ENCODE measurements around the gene SIX5.

The SIX5 gene

GRCh38 chr19:45793876-45794275 lies 24.8 kb upstream of the SIX5 start:
- FAIRE-seq, result no peak
- no peak for DNase-seq (ENCODE audit: insufficient read length, low spot score)

GRCh38 chr19:45793178-45793564 lies 24.1 kb upstream of the SIX5 start:
- FAIRE-seq, result peak; percentile 59
- DNase-seq (ENCODE audit: insufficient read length, low spot score), result no peak

- DNase-seq (ENCODE audit: insufficient read length, low spot score) (peak; percentile 99), FAIRE-seq (peak; percentile 98)
These were observed 23.6 kb upstream of the SIX5 start, which contains the start of gene DMWD for GRCh38 chr19:45792470-45793177. Gene DMWD, minus strand, starts transcription at chr19:45792845. Its CDS starts 89 bp downstream, at chr19:45792756.

- no peak for DNase-seq (ENCODE audit: insufficient read length, low spot score)
- FAIRE-seq, result peak; percentile 69
These were observed 22.9 kb upstream of the SIX5 start for GRCh38 chr19:45791744-45792469.

GRCh38 chr19:45790942-45791341 lies 21.9 kb upstream of the SIX5 start:
- DNase-seq (ENCODE audit: insufficient read length, low spot score) (no peak), FAIRE-seq (peak; percentile 84)

GRCh38 chr19:45789035-45789786 lies 20.2 kb upstream of the SIX5 start:
- FAIRE-seq, result no peak
- DNase-seq (ENCODE audit: insufficient read length, low spot score), result no peak

GRCh38 chr19:45786533-45786894 lies 17.5 kb upstream of the SIX5 start:
- DNase-seq (ENCODE audit: insufficient read length, low spot score) (no peak), FAIRE-seq (no peak)

GRCh38 chr19:45785781-45786532 lies 16.9 kb upstream of the SIX5 start:
- DNase-seq (ENCODE audit: insufficient read length, low spot score) (no peak), FAIRE-seq (no peak)

GRCh38 chr19:45785097-45785496 lies 16.0 kb upstream of the SIX5 start:
- no peak for FAIRE-seq
- DNase-seq (ENCODE audit: insufficient read length, low spot score), result no peak

GRCh38 chr19:45784096-45784495 lies 15.0 kb upstream of the SIX5 start:
- DNase-seq (ENCODE audit: insufficient read length, low spot score) (no peak), FAIRE-seq (no peak)

- DNase-seq (ENCODE audit: insufficient read length, low spot score), result no peak
These were observed 14.1 kb upstream of the SIX5 start for GRCh38 chr19:45782820-45783785.

GRCh38 chr19:45782162-45782691 lies 13.2 kb upstream of the SIX5 start, which contains the start of gene DMPK:
Gene DMPK, minus strand, starts transcription at chr19:45782490. Its CDS starts 138 bp downstream, at chr19:45782352.
- FAIRE-seq, result no peak
- DNase-seq (ENCODE audit: insufficient read length, low spot score), result no peak

More at GRCh38 chr19:45782820-45783785, 14.1 kb upstream of the SIX5 start:
- no peak for FAIRE-seq

- FAIRE-seq, result no peak
- DNase-seq (ENCODE audit: insufficient read length, low spot score), result no peak
These were observed 12.4 kb upstream of the SIX5 start for GRCh38 chr19:45781214-45782161.

GRCh38 chr19:45780448-45781213 lies 11.6 kb upstream of the SIX5 start:
- no peak for FAIRE-seq
- DNase-seq (ENCODE audit: insufficient read length, low spot score), result no peak

GRCh38 chr19:45780146-45780447 lies 11.0 kb upstream of the SIX5 start:
- FAIRE-seq, result no peak
- DNase-seq (ENCODE audit: insufficient read length, low spot score), result no peak

GRCh38 chr19:45779231-45780145 lies 10.4 kb upstream of the SIX5 start:
- FAIRE-seq (peak; percentile 95), DNase-seq (ENCODE audit: insufficient read length, low spot score) (peak; percentile 97)

Measured in GM19239 (cell line).